SK-N-SH (cell line): Measurements from ENCODE around the gene SS18. TPM values are rescaled to one million over a fixed set of nuclear protein-coding genes. Genes with fewer than 3 reads are reported as not detected.
A peak's percentile ranks its signal among the peaks of the same experiment; 100 is the strongest.

ENCODE experiments used
- CTCF ChIA-PET: fragments of 300-600, 350-600 bp; formaldehyde crosslinking; extraction: SDS; loops from one replicate; lab custom pipeline; 2021; lab: Yijun Ruan, JAX
- POLR2A ChIA-PET: fragments of 350-600 bp; sonication (Branson Sonifier 250); formaldehyde crosslinking; extraction: SDS; loops from one replicate; lab custom pipeline; 2020; ENCODE audit warnings: antibody characterized with exemption, inconsistent platforms; lab: Yijun Ruan, JAX
- DNase-seq: peaks from one replicate; pipeline ENCODE4 v3.0.0; 2012
- H2AFZ ChIP-seq: fragments of 200-600 bp; sonication (generic); 2 replicates; pipeline ENCODE4 v1.8.1; 2016; ENCODE audit warnings: antibody characterized with exemption, mild to moderate bottlenecking, low read depth
- H3F3A ChIP-seq: fragments of 200-600 bp; sonication (generic); replicated peaks from 2 replicates; pipeline ENCODE3; 2016; ENCODE audit warnings: antibody characterized with exemption, mild to moderate bottlenecking; ENCODE audit not compliant: insufficient read depth
- H3K27ac ChIP-seq, 2 experiments: fragments of 200-500 bp in 1 of 2; fragments of 200-600 bp in 1 of 2; sonication (Bioruptor generic) in 1 of 2; sonication (generic), shearing (Covaris generic) in 1 of 2; 2 replicates each; pipeline versions ENCODE4 v1.5.1 to v1.6.1; 2014 to 2016; ENCODE audit warnings: low read depth in 2 of 2, inconsistent platforms in 1 of 2, low read length in 1 of 2, mild to moderate bottlenecking in 1 of 2, mixed read lengths in 1 of 2
- H3K27me3 ChIP-seq: fragments of 200-600 bp; sonication (generic), shearing (Covaris generic); 2 replicates; pipeline ENCODE4 v1.6.1; 2016; ENCODE audit warnings: mixed run types; ENCODE audit not compliant: insufficient read depth
- H3K36me3 ChIP-seq, 2 experiments: fragments of 200-500 bp in 1 of 2; fragments of 200-600 bp in 1 of 2; sonication (Bioruptor generic) in 1 of 2; sonication (generic) in 1 of 2; replicated peaks in 1 of 2; 2 replicates each; pipeline versions ENCODE3 to v1.5.1; 2014 to 2016; ENCODE audit warnings: low read length in 1 of 2, mild to moderate bottlenecking in 1 of 2; ENCODE audit not compliant: insufficient read depth in 2 of 2, control insufficient read depth in 1 of 2
- H3K4me1 ChIP-seq, 2 experiments: fragments of 200-500 bp in 1 of 2; fragments of 200-600 bp in 1 of 2; sonication (Bioruptor generic) in 1 of 2; sonication (generic), shearing (Covaris generic) in 1 of 2; 2 replicates each; pipeline versions ENCODE4 v1.5.1 to v1.6.1; 2014 to 2016; ENCODE audit warnings: low read depth in 1 of 2, low read length in 1 of 2, mixed run types in 1 of 2; ENCODE audit not compliant: insufficient read depth in 2 of 2, control insufficient read depth in 1 of 2
- H3K4me2 ChIP-seq: fragments of 200-600 bp; sonication (generic), shearing (Covaris generic); 2 replicates; pipeline ENCODE4 v1.6.1; 2017; ENCODE audit warnings: mixed run types
- H3K4me3 ChIP-seq, 2 experiments: fragments of 200-500 bp in 1 of 2; fragments of 200-600 bp in 1 of 2; sonication (Bioruptor generic) in 1 of 2; sonication (generic), shearing (Covaris generic) in 1 of 2; 2 replicates each; pipeline versions ENCODE4 v1.5.1 to v1.8.1; 2014 to 2016; ENCODE audit warnings: low read depth in 2 of 2, inconsistent platforms in 1 of 2, low read length in 1 of 2, mild to moderate bottlenecking in 1 of 2, mixed read lengths in 1 of 2, moderate library complexity in 1 of 2
- H3K79me2 ChIP-seq: fragments of 200-600 bp; sonication (generic); 2 replicates; pipeline ENCODE4 v1.8.1; 2017; ENCODE audit warnings: mild to moderate bottlenecking; ENCODE audit not compliant: insufficient read depth
- H3K9ac ChIP-seq: fragments of 200-600 bp; sonication (generic); 2 replicates; pipeline ENCODE4 v1.6.1; 2017; ENCODE audit warnings: mixed run types
- H3K9me2 ChIP-seq: fragments of 200-600 bp; sonication (generic); 2 replicates; pipeline ENCODE4 v1.6.1; 2017; ENCODE audit warnings: mixed run types
- H3K9me3 ChIP-seq: fragments of 200-600 bp; sonication (generic); 2 replicates; pipeline ENCODE4 v1.6.1; 2017; ENCODE audit warnings: mixed run types, mild to moderate bottlenecking, moderate library complexity
- H4K20me1 ChIP-seq: fragments of 200-600 bp; sonication (generic); 2 replicates; pipeline ENCODE4 v1.6.1; 2017; ENCODE audit warnings: mild to moderate bottlenecking, mixed run types; ENCODE audit not compliant: insufficient read depth
- ELF1 ChIP-seq: IDR thresholded peaks from 2 replicates; pipeline ENCODE4 v1.4.0; 2012
- EP300 ChIP-seq, 2 experiments: IDR thresholded peaks; 2 replicates each; pipeline versions ENCODE4 v1.4.0 to v1.6.1; 2012; ENCODE audit warnings: borderline replicate concordance in 1 of 2, low read depth in 1 of 2, low read length in 1 of 2
- FOSL2 ChIP-seq: IDR thresholded peaks from 2 replicates; pipeline ENCODE4 v1.4.0; 2012; ENCODE audit warnings: low read depth, mild to moderate bottlenecking, moderate library complexity, borderline replicate concordance
- FOXM1 ChIP-seq: IDR thresholded peaks from 2 replicates; pipeline ENCODE4 v1.4.0; 2012; ENCODE audit warnings: low read depth, mild to moderate bottlenecking
- MEF2A ChIP-seq: IDR thresholded peaks from 2 replicates; pipeline ENCODE4 v1.4.0; 2012; ENCODE audit warnings: low read depth, borderline replicate concordance
- RAD21 ChIP-seq: IDR thresholded peaks from 2 replicates; pipeline ENCODE4 v1.6.1; 2012; ENCODE audit warnings: mild to moderate bottlenecking, low read length
- SIN3A ChIP-seq: IDR thresholded peaks from 2 replicates; pipeline ENCODE4 v1.6.1; 2012; ENCODE audit warnings: low read depth, mild to moderate bottlenecking, low read length, moderate library complexity, borderline replicate concordance
- TAF1 ChIP-seq: IDR thresholded peaks from 2 replicates; pipeline ENCODE4 v1.6.1; 2012; ENCODE audit warnings: low read depth, mild to moderate bottlenecking, low read length, moderate library complexity, borderline replicate concordance
- WGBS: methylation state at CpG from one replicate; pipeline ENCODE4 v1.1.6; 2017; ENCODE audit warnings: low lambda C conversion rate; 5-methylcytosine and 5-hydroxymethylcytosine counted together
- polyA plus RNA-seq, 3 experiments: library from polyadenylated mRNA; depleted of rRNA; stranded (reverse); fragments of >200 nt; gene quantifications; 2 replicates each; pipeline ENCODE4 v1.2.3, GENCODE V29; 2012
- TF ChIP-seq, protein P1 (sequence below): IDR thresholded peaks from 2 replicates; pipeline ENCODE4 v1.4.0; 2012; ENCODE audit warnings: low read depth, borderline replicate concordance
- TF ChIP-seq, protein P2 (sequence below): fragments of 150-350 bp; IDR thresholded peaks from 2 replicates; pipeline ENCODE4 v1.6.1; 2017; ENCODE audit warnings: antibody characterized with exemption, low read length, low read depth, borderline replicate concordance

The SS18 gene
- polyA plus RNA-seq, 1 of the 3 experiments (the other 2 are of a cell fraction) = 98.6 TPM

DNA sequence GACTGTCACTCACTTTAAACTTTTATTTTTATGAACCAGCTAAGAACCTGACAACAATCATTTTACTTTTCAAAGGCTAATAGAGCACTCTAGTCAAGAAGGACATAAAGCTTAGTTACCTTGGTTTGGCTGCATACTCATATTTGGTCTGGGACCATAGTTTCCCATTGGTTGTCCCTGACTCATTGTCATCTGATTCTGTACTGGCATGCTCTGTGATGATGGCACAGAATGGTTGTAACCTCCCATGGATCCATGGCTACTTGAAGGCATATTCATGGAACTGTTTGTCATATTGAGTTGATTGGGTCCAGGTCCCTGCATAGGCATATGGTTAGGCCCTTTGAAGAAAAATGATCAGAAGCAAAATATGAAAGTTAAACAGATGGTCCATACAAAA lies 37.9 kb downstream of the SS18 start:
- Histone ChIP-seq H3F3A (peaks cover 10% of the 10 kb centered on the region), H3K27ac (peak overlapping the region in 1 of 2 experiments; percentile 16; a peak in 1 of 4 replicates), H4K20me1 (0 out of 2 replicates have a peak, but pooled peaks cover 5% of the 10 kb centered on the region), H3K9ac (no peak overlapping the region), H3K4me3 (no peak overlapping the region)
- no peak for DNase-seq
- no peak for TF ChIP-seq MEF2A
- no peak for TF ChIP-seq FOXM1
- TF ChIP-seq ELF1 = no peak
- TF ChIP-seq, protein P1, sequence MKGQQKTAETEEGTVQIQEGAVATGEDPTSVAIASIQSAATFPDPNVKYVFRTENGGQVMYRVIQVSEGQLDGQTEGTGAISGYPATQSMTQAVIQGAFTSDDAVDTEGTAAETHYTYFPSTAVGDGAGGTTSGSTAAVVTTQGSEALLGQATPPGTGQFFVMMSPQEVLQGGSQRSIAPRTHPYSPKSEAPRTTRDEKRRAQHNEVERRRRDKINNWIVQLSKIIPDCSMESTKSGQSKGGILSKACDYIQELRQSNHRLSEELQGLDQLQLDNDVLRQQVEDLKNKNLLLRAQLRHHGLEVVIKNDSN = no peak
- TF ChIP-seq EP300 (IDR thresholded peaks at IDR 0.05; ENCODE audit: borderline replicate concordance in 1 of 2, low read depth in 1 of 2, low read length in 1 of 2) = no peak
- no peak for TF ChIP-seq FOSL2
- TF ChIP-seq SIN3A = no peak
- TF ChIP-seq, protein P2, sequence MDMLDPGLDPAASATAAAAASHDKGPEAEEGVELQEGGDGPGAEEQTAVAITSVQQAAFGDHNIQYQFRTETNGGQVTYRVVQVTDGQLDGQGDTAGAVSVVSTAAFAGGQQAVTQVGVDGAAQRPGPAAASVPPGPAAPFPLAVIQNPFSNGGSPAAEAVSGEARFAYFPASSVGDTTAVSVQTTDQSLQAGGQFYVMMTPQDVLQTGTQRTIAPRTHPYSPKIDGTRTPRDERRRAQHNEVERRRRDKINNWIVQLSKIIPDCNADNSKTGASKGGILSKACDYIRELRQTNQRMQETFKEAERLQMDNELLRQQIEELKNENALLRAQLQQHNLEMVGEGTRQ = no peak
- no peak for TF ChIP-seq TAF1
- no peak for TF ChIP-seq RAD21
- TF ChIP-seq, all 33 proteins: peak for 0
- H3K36me3 ChIP-seq = peaks cover 61 to 76% of the 10 kb centered on the region in 2 experiments
- peaks cover 0 to 12% of the 10 kb centered on the region in 2 experiments; a peak in 2 of 4 replicates for H3K4me1 ChIP-seq
- H3K9me2 ChIP-seq = no peaks in the 10 kb centered on the region
- CTCF ChIA-PET = no interaction called here
- POLR2A ChIA-PET = no interaction called here
- H3K9me3 ChIP-seq = no peaks in the 10 kb centered on the region
- no peaks in the 10 kb centered on the region for H3K27me3 ChIP-seq
- H3K4me2 ChIP-seq = no peak overlapping the region
- H2AFZ ChIP-seq = no peak overlapping the region
- peaks cover 84% of the 10 kb centered on the region for H3K79me2 ChIP-seq

DNA sequence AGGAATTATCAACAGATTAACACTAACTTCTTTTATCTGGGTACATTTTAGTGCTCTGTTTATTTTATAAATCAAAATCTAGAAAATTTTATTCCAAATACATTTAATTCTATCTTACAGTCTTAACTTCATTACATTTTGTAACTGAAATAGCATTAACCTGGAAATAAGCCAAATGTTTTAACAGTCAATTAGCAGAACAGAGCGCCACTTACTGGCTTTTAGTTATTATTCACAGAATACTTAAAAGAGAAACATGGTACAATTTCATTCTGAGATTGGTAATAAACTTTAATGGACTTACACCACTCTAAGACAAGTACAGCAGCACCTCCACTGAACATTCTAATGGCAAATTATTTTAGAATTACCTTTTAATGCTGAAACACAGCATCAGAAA lies 38.6 kb downstream of the SS18 start:
- H3K4me1 ChIP-seq = peaks cover 0 to 7% of the 10 kb centered on the region in 2 experiments; a peak in 2 of 4 replicates
- no peak overlapping the region for H3K4me2 ChIP-seq
- TF ChIP-seq FOSL2 (no peak), RAD21 (peak; percentile 33; the same call in 1 of the 2 replicates)
- H3K9me2 ChIP-seq = no peaks in the 10 kb centered on the region
- peak; percentile 8 for DNase-seq
- peaks cover 84% of the 10 kb centered on the region for H3K79me2 ChIP-seq
- CTCF ChIA-PET = no interaction called here
- H4K20me1 ChIP-seq = 0 out of 2 replicates have a peak, but pooled peaks cover 5% of the 10 kb centered on the region
- H3K4me3 ChIP-seq = no peak overlapping the region
- POLR2A ChIA-PET = no interaction called here
- no peak overlapping the region for H3K9ac ChIP-seq
- 59% methylated on average over 1 of the region's 1 CpG for WGBS
- H3F3A ChIP-seq = peaks cover 10% of the 10 kb centered on the region
- no peak overlapping the region; a peak in 1 of 4 replicates for H3K27ac ChIP-seq
- no peaks in the 10 kb centered on the region for H3K9me3 ChIP-seq
- peaks cover 57 to 71% of the 10 kb centered on the region in 2 experiments for H3K36me3 ChIP-seq
- H2AFZ ChIP-seq = no peak overlapping the region
- no peaks in the 10 kb centered on the region for H3K27me3 ChIP-seq
